A673 (cell line): ENCODE results near the gene GBE1. TPM values are rescaled to one million over a fixed set of nuclear protein-coding genes. Genes with fewer than 3 reads are reported as not detected.

Experiments
- BruUV-seq: library from RNA; stranded (reverse); fragments of 400-500 nt; replicated peaks from 2 replicates; lab custom pipeline; 2021; lab: Mats Ljungman, UMichigan
- CTCF ChIA-PET: fragments of 300-600 bp; sonication (Branson Sonifier 250); formaldehyde crosslinking; loops from one replicate; lab custom pipeline; 2022; ENCODE audit warnings: antibody characterized with exemption; lab: Charles Lee
- POLR2A ChIA-PET: fragments of 300-600 bp; sonication (Branson Sonifier 250); formaldehyde crosslinking; loops from one replicate; lab custom pipeline; 2022; ENCODE audit warnings: antibody characterized with exemption; ENCODE audit not compliant: low non-redundant PET; lab: Charles Lee
- DNase-seq: peaks from one replicate; pipeline ENCODE4 v3.0.0-alpha.2; 2015; ENCODE audit warnings: low spot score
- H3K27ac ChIP-seq: fragments of 200-600 bp; sonication (generic); 2 replicates; pipeline ENCODE4 v1.5.1; 2016; ENCODE audit warnings: mixed run types, low read depth, mild to moderate bottlenecking, mixed read lengths, antibody characterized with exemption, low read length; ENCODE audit not compliant: poor library complexity, severe bottlenecking
- H3K27me3 ChIP-seq: fragments of 200-600 bp; sonication (generic); replicated peaks from 2 replicates; pipeline ENCODE4 v1.6.1; 2017; ENCODE audit warnings: mixed run types, low read depth, mild to moderate bottlenecking, mixed read lengths, antibody characterized with exemption, low read length; ENCODE audit not compliant: insufficient read depth, poor library complexity
- H3K36me3 ChIP-seq: fragments of 200-600 bp; sonication (generic); 2 replicates; pipeline ENCODE4 v1.6.1; 2016; ENCODE audit warnings: mixed run types, mild to moderate bottlenecking, mixed read lengths, antibody characterized with exemption, low read length; ENCODE audit not compliant: insufficient read depth, poor library complexity, severe bottlenecking
- H3K4me1 ChIP-seq: fragments of 200-600 bp; sonication (generic); 2 replicates; pipeline ENCODE4 v1.6.1; 2017; ENCODE audit warnings: mixed run types, mild to moderate bottlenecking, mixed read lengths, antibody characterized with exemption, low read length; ENCODE audit not compliant: insufficient read depth, poor library complexity, severe bottlenecking
- H3K4me3 ChIP-seq: fragments of 200-600 bp; sonication (generic); 2 replicates; pipeline ENCODE4 v1.5.1; 2016; ENCODE audit warnings: low read depth, mixed run types, mild to moderate bottlenecking, mixed read lengths, low read length; ENCODE audit not compliant: poor library complexity, severe bottlenecking
- H3K9me3 ChIP-seq: fragments of 200-600 bp; sonication (generic); 2 replicates; pipeline ENCODE4 v1.6.1; 2016; ENCODE audit warnings: mixed run types, low read depth, mild to moderate bottlenecking, mixed read lengths, antibody characterized with exemption, low read length; ENCODE audit not compliant: poor library complexity, severe bottlenecking
- EZH2 ChIP-seq: fragments of 200-600 bp; sonication (generic); IDR thresholded peaks from 2 replicates; pipeline ENCODE4 v1.6.1; 2017; ENCODE audit warnings: borderline replicate concordance, low read depth, mild to moderate bottlenecking, mixed read lengths, antibody characterized with exemption, low read length; ENCODE audit not compliant: poor library complexity, severe bottlenecking
- intact Hi-C: fragments of 100-400 bp; cut with micrococcal nuclease; formaldehyde crosslinking; loops from one replicate; pipeline ENCODE4 v1.10.0; 2022; ENCODE audit not compliant: unreplicated experiment
- total RNA-seq: library from RNA; stranded (reverse); gene quantifications from 2 replicates; pipeline ENCODE4 v1.2.3, GENCODE V29; 2021
- TF ChIP-seq, protein P1 (sequence below): fragments of 300-800, 200-600 bp; sonication (generic); conservative IDR thresholded peaks from 2 replicates; pipeline ENCODE4 v1.5.1; 2017; ENCODE audit warnings: low read depth, mild to moderate bottlenecking, antibody characterized with exemption, low read length, moderate library complexity, mixed read lengths

GBE1 gene
- total RNA-seq, 1 experiment from 2014 or later, result 8.2 TPM

- no peak for DNase-seq
- intact Hi-C loops, result no loop called here
Measured at GRCh38 chr3:81592101-81592500, 169.3 kb downstream of the GBE1 start.

DNA sequence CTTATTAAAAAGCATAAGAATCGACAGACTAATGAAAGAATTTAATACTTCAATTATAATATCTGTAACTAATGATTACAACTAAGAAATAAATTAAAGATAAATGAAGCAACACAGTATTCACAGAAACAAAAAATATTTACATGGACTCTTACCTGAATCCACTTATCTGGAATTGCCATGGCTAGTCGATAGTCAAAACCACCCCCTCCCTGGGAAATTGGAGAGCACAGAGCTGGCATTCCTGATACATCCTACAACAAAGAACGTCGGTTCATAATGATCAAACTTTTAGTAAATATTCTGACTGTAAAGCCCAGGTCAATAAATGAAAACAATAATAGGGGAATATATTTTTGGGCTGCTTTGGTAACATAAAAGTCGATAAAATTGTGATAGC is 175.5 kb downstream of the GBE1 start:
- Histone ChIP-seq H3K27me3 (no peaks in the 10 kb centered on the region), H3K9me3 (no peaks in the 10 kb centered on the region), H3K27ac (no peak overlapping the region), H3K4me1 (no peaks in the 10 kb centered on the region), H3K36me3 (no peaks in the 10 kb centered on the region), H3K4me3 (no peak overlapping the region)
- ChIA-PET CTCF (interaction anchor here (0.6 kb wide), 1 partner anchor 383 kb away, joined by 3 read pairs; no protein-coding TSS in a partner anchor), POLR2A (no interaction called here)
- no TSS peak for BruUV-seq
- TF ChIP-seq, protein P1, sequence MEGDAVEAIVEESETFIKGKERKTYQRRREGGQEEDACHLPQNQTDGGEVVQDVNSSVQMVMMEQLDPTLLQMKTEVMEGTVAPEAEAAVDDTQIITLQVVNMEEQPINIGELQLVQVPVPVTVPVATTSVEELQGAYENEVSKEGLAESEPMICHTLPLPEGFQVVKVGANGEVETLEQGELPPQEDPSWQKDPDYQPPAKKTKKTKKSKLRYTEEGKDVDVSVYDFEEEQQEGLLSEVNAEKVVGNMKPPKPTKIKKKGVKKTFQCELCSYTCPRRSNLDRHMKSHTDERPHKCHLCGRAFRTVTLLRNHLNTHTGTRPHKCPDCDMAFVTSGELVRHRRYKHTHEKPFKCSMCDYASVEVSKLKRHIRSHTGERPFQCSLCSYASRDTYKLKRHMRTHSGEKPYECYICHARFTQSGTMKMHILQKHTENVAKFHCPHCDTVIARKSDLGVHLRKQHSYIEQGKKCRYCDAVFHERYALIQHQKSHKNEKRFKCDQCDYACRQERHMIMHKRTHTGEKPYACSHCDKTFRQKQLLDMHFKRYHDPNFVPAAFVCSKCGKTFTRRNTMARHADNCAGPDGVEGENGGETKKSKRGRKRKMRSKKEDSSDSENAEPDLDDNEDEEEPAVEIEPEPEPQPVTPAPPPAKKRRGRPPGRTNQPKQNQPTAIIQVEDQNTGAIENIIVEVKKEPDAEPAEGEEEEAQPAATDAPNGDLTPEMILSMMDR, result no peak
- TF ChIP-seq EZH2, result no peak
- DNase-seq, result no peak
- intact Hi-C loops, result loop anchor here (10.0 kb wide), 1 partner anchor 549 kb away; no protein-coding TSS in a partner anchor

More at GRCh38 chr3:81592101-81592500, 169.3 kb downstream of the GBE1 start:
- no peaks in the 10 kb centered on the region for H3K9me3 ChIP-seq
- POLR2A ChIA-PET, result no interaction called here
- CTCF ChIA-PET, result no interaction called here
- no peak overlapping the region for H3K4me3 ChIP-seq
- H3K36me3 ChIP-seq, result no peaks in the 10 kb centered on the region
- TF ChIP-seq EZH2, result no peak
- TF ChIP-seq, protein P1, result no peak
- no peak overlapping the region for H3K27ac ChIP-seq
- no TSS peak for BruUV-seq
- H3K4me1 ChIP-seq, result no peaks in the 10 kb centered on the region
- H3K27me3 ChIP-seq, result no peaks in the 10 kb centered on the region

- no peak for DNase-seq
- CTCF ChIA-PET, result no interaction called here
- no TSS peak for BruUV-seq
- POLR2A ChIA-PET, result no interaction called here
- H3K9me3 ChIP-seq, result no peaks in the 10 kb centered on the region
- intact Hi-C loops, result loop anchor here (10.0 kb wide), 1 partner anchor 550 kb away; no protein-coding TSS in a partner anchor
- H3K27me3 ChIP-seq, result no peaks in the 10 kb centered on the region
- H3K36me3 ChIP-seq, result no peaks in the 10 kb centered on the region
- TF ChIP-seq, protein P1, result no peak
- TF ChIP-seq EZH2, result no peak
- no peak overlapping the region for H3K4me3 ChIP-seq
- H3K4me1 ChIP-seq, result no peaks in the 10 kb centered on the region
- H3K27ac ChIP-seq, result no peak overlapping the region
Measured at GRCh38 chr3:81585056-81585455, 176.4 kb downstream of the GBE1 start.
